NCI-H1436 (cell line): Measurements from ENCODE around the gene NLK.
A peak's percentile ranks its signal among the peaks of the same experiment; 100 is the strongest.
"Not testable (repeated sequence)": the region's sequence is repeated elsewhere in the genome, so short reads cannot be mapped to it uniquely, and the experiment has no call there.

Source experiments
- DNase-seq: peaks from one replicate; lab custom pipeline; 2025; lab: John Stamatoyannopoulos, UW

Gene NLK

GRCh38 chr17:28196636-28197035, 154.2 kb downstream of the NLK start:
- no peak for DNase-seq

GRCh38 chr17:28199115-28199514, 156.6 kb downstream of the NLK start:
- DNase-seq, result no peak

- no peak for DNase-seq
Observed at GRCh38 chr17:28199728-28200127, 157.3 kb downstream of the NLK start.

GRCh38 chr17:28201315-28201714, 158.8 kb downstream of the NLK start:
- DNase-seq, result no peak

- no peak for DNase-seq
Observed at GRCh38 chr17:28204244-28204643, 161.8 kb downstream of the NLK start.

- no peak for DNase-seq
Observed at GRCh38 chr17:28204751-28205150, 162.3 kb downstream of the NLK start.

GRCh38 chr17:28206292-28206691, 163.8 kb downstream of the NLK start:
- DNase-seq, result no peak

GRCh38 chr17:28211811-28212210, 169.3 kb downstream of the NLK start:
- no peak for DNase-seq

- not testable (repeated sequence) for DNase-seq
Observed at GRCh38 chr17:28213578-28213977, 171.1 kb downstream of the NLK start.

GRCh38 chr17:28216052-28216451, 173.6 kb downstream of the NLK start:
- DNase-seq, result no peak

- DNase-seq, result no peak
Observed at GRCh38 chr17:28216528-28216927, 174.1 kb downstream of the NLK start.

- no peak for DNase-seq
Observed at GRCh38 chr17:28219771-28220170, 177.3 kb downstream of the NLK start.

- no peak for DNase-seq
Observed at GRCh38 chr17:28221751-28222414, 179.4 kb downstream of the NLK start.

GRCh38 chr17:28225271-28225670, 182.8 kb downstream of the NLK start:
- DNase-seq, result no peak

GRCh38 chr17:28225867-28226266, 183.4 kb downstream of the NLK start:
- no peak for DNase-seq

GRCh38 chr17:28226563-28227315, 184.3 kb downstream of the NLK start:
- no peak for DNase-seq

- DNase-seq, result peak; percentile 91
Observed at GRCh38 chr17:28227316-28228108, 185.0 kb downstream of the NLK start.

GRCh38 chr17:28228109-28228840, 185.8 kb downstream of the NLK start:
- no peak for DNase-seq

- no peak for DNase-seq
Observed at GRCh38 chr17:28228986-28229729, 186.7 kb downstream of the NLK start.

GRCh38 chr17:28230011-28230410, 187.5 kb downstream of the NLK start:
- no peak for DNase-seq

GRCh38 chr17:28230607-28231006, 188.1 kb downstream of the NLK start:
- not testable (repeated sequence) for DNase-seq
